Activated CD4-positive, alpha-beta memory T cell treated with anti-CD3 and anti-CD28 coated beads, Interleukin-2, amount 10 ng/mL, durations not matched to agents 7 days and 5 days (primary cell): ENCODE data around the gene FAM151A. TPM values are rescaled to one million over a fixed set of nuclear protein-coding genes. Genes with fewer than 3 reads are reported as not detected.

Source experiments
- CTCF ChIA-PET: fragments of 350-600 bp; sonication (Branson Sonifier 250); formaldehyde crosslinking; loops from one replicate; lab custom pipeline; 2021; ENCODE audit warnings: antibody characterized with exemption, inconsistent platforms; lab: Charles Lee
- POLR2A ChIA-PET: fragments of 350-600 bp; sonication (Branson Sonifier 250); formaldehyde crosslinking; loops from one replicate; lab custom pipeline; 2021; ENCODE audit warnings: antibody characterized with exemption; lab: Charles Lee
- DNase-seq: peaks from one replicate; pipeline ENCODE4 v3.0.0-alpha.2; 2020
- H3K27ac Mint-ChIP-seq: one replicate; pipeline ENCODE4 v1.8.0; 2021; ENCODE audit warnings: mild to moderate bottlenecking, mixed read lengths
- H3K27me3 Mint-ChIP-seq: one replicate; pipeline ENCODE4 v1.8.0; 2021; ENCODE audit warnings: mixed read lengths
- H3K36me3 Mint-ChIP-seq: one replicate; pipeline ENCODE4 v1.8.0; 2021; ENCODE audit warnings: low read depth, mixed read lengths
- H3K4me1 Mint-ChIP-seq: one replicate; pipeline ENCODE4 v1.8.0; 2021; ENCODE audit warnings: mixed read lengths
- H3K4me3 Mint-ChIP-seq: one replicate; pipeline ENCODE4 v1.8.0; 2021; ENCODE audit warnings: mild to moderate bottlenecking, mixed read lengths
- H3K9me3 Mint-ChIP-seq: one replicate; pipeline ENCODE4 v1.8.0; 2021; ENCODE audit warnings: mixed read lengths
- total RNA-seq, 2 experiments: library from RNA; stranded (reverse); gene quantifications; one replicate each; pipeline ENCODE4 v1.2.3, GENCODE V29; 2021

FAM151A gene
- total RNA-seq, 2 experiments from 2014 or later: not detected

DNA sequence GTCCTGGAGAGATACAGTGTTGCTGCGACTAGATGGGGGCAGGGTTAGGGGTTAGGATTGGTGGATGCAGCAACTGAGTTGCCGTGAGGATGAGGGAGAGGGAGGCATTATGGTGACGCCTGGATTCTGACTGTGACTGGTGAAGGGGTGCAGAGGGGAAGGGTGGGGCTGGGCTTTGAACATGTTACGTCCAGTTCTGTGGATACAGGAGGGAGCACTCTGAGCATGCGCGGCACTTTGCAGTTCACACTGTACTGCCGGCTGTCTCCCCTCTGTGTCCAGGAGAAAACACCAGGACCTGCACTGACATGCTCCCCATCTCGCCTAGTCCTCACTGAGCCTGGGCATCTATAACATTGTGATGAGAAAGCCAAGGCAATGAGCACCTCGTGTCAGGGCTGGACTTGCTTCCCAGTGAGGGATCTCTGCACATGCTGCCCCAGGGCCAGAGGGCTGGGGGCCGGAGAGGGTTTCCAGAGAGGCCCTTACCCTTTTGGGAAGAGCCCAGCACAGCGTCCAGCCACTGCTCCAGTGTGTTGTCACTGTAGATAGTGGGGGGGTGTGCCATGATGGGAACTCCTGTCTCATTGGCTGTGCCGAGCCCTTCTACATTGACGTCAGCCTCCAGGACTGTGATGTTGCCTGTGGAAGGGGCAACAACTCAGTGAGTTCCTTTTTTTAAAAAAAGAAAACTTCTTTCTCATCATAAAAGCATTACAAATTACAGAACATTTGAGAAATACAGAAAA is 7.6 kb downstream of the FAM151A start:
- no peaks in the 10 kb centered on the region for H3K4me1 Mint-ChIP-seq
- ChIA-PET POLR2A (no interaction called here), CTCF (no interaction called here)
- peaks cover 5% of the 10 kb centered on the region for H3K27me3 Mint-ChIP-seq
- no peaks in the 10 kb centered on the region for H3K9me3 Mint-ChIP-seq
- H3K4me3 Mint-ChIP-seq: no peak overlapping the region
- DNase-seq: no peak
- H3K27ac Mint-ChIP-seq: no peak overlapping the region
- H3K36me3 Mint-ChIP-seq: no peaks in the 10 kb centered on the region

DNA sequence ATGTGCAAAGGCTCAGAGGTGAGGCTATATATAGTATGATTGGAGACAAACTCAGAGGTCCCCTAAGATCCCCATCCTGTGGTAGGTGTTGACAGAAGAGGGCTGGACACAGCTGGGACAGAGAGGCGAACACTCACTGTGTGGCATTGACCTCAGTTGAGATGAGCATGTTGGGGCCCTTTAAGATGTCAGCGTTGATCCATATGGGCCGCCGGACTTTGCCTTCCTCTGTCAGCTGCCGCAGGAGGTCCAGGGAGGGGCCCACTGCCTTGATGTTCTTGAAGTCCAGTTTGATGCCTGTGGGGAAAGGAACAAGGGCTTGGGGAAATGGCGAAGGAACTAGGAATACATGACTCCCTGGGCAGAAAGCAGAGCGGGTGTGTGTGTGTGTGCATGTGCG is 8.8 kb downstream of the FAM151A start:
- Mint-ChIP-seq H3K27me3 (peaks cover 5% of the 10 kb centered on the region), H3K4me1 (no peaks in the 10 kb centered on the region), H3K9me3 (no peaks in the 10 kb centered on the region), H3K4me3 (no peak overlapping the region), H3K27ac (no peak overlapping the region), H3K36me3 (no peaks in the 10 kb centered on the region)
- DNase-seq: no peak
- ChIA-PET CTCF (no interaction called here), POLR2A (no interaction called here)

DNA sequence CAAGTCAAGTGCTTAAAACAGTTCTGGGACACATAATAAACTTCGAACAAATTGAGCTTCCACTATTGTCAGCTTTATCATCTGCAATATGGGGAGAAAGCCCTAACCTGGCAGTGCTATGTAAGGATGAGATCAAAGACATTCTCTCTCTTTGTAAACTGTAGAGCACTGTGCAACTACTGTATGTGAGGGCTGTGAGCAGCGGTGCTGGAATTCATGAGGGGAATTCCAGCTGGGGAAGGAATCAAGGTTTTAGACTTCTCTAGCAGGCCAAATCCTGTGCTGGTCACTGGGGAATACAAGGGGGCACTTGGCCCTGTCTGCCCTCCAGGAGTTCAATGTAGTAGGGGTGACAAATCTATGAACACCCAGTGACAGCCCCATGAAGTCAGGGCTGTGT is 9.3 kb downstream of the FAM151A start:
- Mint-ChIP-seq H3K4me3 (no peak overlapping the region), H3K36me3 (no peaks in the 10 kb centered on the region), H3K4me1 (no peaks in the 10 kb centered on the region), H3K27me3 (peaks cover 5% of the 10 kb centered on the region), H3K27ac (no peak overlapping the region), H3K9me3 (no peaks in the 10 kb centered on the region)
- no peak for DNase-seq
- ChIA-PET POLR2A (no interaction called here), CTCF (no interaction called here)

- H3K4me1 Mint-ChIP-seq: no peaks in the 10 kb centered on the region
- H3K4me3 Mint-ChIP-seq: no peak overlapping the region
- no peaks in the 10 kb centered on the region for H3K9me3 Mint-ChIP-seq
- H3K27me3 Mint-ChIP-seq: no peaks in the 10 kb centered on the region
- no peak overlapping the region for H3K27ac Mint-ChIP-seq
- ChIA-PET CTCF (no interaction called here), POLR2A (no interaction called here)
- DNase-seq: no peak
- no peaks in the 10 kb centered on the region for H3K36me3 Mint-ChIP-seq
Measured at GRCh38 chr1:54611621-54612020, 11.7 kb downstream of the FAM151A start.

GRCh38 chr1:54610601-54611580 is 12.4 kb downstream of the FAM151A start:
- CTCF ChIA-PET: interaction anchor here (1.1 kb wide), 1 partner anchor 122 kb away, joined by 3 read pairs; no protein-coding TSS in a partner anchor
- no peak overlapping the region for H3K4me3 Mint-ChIP-seq

DNA sequence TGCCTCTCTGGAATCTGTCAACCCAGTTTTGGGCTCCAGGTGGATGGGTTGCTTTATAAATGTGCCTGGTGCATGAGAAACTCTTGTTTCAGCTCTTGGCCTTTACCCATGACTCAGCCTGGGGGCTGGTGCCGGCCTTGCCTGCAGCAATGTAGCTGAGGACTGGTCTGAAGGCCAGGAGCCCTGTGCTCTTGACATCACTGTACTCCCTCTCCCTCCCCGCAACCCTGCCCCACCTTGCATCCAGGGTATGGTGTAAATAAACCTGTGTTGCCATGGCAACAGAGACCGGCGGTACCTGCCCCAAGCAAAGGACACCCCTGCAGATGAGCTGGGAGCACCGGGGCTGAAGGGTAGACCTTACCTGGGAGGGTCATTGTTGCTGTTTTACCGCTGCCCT is 13.3 kb downstream of the FAM151A start:
- Mint-ChIP-seq H3K36me3 (no peaks in the 10 kb centered on the region), H3K27ac (no peak overlapping the region), H3K4me3 (no peak overlapping the region), H3K9me3 (no peaks in the 10 kb centered on the region), H3K4me1 (peaks cover 4% of the 10 kb centered on the region), H3K27me3 (no peaks in the 10 kb centered on the region)
- no peak for DNase-seq
- POLR2A ChIA-PET: no interaction called here
- CTCF ChIA-PET: interaction anchor here (1.1 kb wide), 1 partner anchor 121 kb away, joined by 3 read pairs; no protein-coding TSS in a partner anchor

More at GRCh38 chr1:54610601-54611580, 12.4 kb downstream of the FAM151A start:
- Mint-ChIP-seq H3K9me3 (no peaks in the 10 kb centered on the region), H3K36me3 (no peaks in the 10 kb centered on the region), H3K27ac (no peak overlapping the region), H3K27me3 (no peaks in the 10 kb centered on the region), H3K4me1 (no peaks in the 10 kb centered on the region)
- POLR2A ChIA-PET: no interaction called here
- no peak for DNase-seq

- Mint-ChIP-seq H3K27me3 (no peaks in the 10 kb centered on the region), H3K9me3 (no peaks in the 10 kb centered on the region), H3K4me1 (peaks cover 11% of the 10 kb centered on the region), H3K36me3 (no peaks in the 10 kb centered on the region), H3K4me3 (no peak overlapping the region), H3K27ac (no peak overlapping the region)
- DNase-seq: no peak
- CTCF ChIA-PET: no interaction called here
- POLR2A ChIA-PET: no interaction called here
Measured at GRCh38 chr1:54609301-54609921, 13.9 kb downstream of the FAM151A start.

DNA sequence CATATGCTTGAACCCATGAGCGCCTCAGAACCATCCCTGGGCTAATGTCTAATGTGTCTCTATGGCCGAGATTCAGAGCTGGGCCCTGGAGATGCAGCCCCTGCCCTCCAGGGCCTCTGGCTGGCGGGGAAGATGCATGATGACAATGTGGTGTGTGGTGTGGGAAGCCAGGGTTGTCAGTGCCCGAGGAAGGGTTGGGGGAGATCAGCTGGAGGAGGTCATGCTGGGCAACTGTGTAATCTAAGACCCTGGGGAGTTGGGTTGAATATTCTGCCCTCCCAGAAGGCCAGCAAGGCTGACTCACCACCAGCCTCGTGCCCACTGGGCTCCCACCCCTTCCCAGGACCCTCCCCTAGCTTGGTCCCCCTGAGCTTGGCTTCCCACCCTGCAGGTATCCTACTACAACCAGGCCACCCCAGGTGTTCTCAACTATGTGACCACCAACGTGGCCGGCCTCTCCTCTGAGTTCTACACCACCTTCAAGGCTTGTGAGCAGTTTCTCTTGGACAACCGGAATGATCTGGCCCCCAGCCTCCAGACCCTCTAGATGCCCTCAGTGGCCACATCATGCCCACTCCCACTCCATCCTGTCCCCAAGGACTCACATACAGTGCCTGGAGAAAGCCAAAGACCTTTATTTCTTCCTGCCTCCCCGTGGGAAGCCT is 14.6 kb downstream of the FAM151A start:
- no peak for DNase-seq
- no peaks in the 10 kb centered on the region for H3K27me3 Mint-ChIP-seq
- H3K4me3 Mint-ChIP-seq: no peak overlapping the region
- H3K36me3 Mint-ChIP-seq: no peaks in the 10 kb centered on the region
- CTCF ChIA-PET: interaction anchor here (0.6 kb wide), 1 partner anchor 388 kb away, joined by 4 read pairs; no protein-coding TSS in a partner anchor
- H3K9me3 Mint-ChIP-seq: no peaks in the 10 kb centered on the region
- POLR2A ChIA-PET: no interaction called here
- no peak overlapping the region for H3K27ac Mint-ChIP-seq
- H3K4me1 Mint-ChIP-seq: peaks cover 13% of the 10 kb centered on the region

DNA sequence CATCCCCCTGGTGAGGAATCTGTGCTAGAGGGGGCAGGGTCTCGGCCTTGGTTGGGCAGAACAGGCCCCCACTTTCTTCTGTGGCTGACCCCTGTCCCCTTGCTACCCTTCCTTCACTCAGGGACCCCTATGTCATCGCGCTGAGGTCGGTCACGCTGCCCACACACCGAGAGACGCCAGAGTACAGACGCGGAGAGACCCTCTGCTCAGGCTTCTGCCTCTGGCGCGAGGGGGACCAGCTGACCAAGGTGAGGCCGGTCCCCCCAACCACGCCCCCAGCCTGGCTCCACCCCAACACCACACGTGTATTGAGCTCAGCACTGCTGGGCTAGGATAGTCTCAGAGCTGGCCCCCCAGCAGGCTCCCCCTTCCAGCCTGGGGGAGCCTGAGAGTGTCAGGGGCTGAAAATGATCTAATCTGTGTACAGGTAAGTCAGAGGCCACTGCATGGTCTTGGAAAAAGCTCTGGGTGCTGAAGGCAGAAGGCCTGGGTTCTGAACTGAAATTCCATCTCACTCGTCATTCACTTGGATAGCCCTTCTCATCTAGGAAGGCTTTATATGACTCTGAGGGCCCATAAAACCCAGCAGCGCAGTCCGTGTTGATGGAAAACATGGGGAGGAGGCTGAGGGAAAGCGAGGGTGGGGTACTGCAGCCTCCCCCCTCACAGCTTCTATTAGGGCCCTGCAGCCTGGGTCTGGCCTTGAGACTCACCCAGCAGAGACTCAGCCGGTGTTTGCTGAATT is 15.3 kb downstream of the FAM151A start:
- no peak for DNase-seq
- H3K27me3 Mint-ChIP-seq: no peaks in the 10 kb centered on the region
- no peak overlapping the region for H3K27ac Mint-ChIP-seq
- H3K4me1 Mint-ChIP-seq: peaks cover 13% of the 10 kb centered on the region
- ChIA-PET CTCF (no interaction called here), POLR2A (no interaction called here)
- H3K36me3 Mint-ChIP-seq: no peaks in the 10 kb centered on the region
- H3K4me3 Mint-ChIP-seq: no peak overlapping the region
- H3K9me3 Mint-ChIP-seq: no peaks in the 10 kb centered on the region

GRCh38 chr1:54606990-54607325 is 16.4 kb downstream of the FAM151A start:
- ChIA-PET CTCF (no interaction called here), POLR2A (no interaction called here)
- Mint-ChIP-seq H3K4me3 (no peak overlapping the region), H3K4me1 (peaks cover 13% of the 10 kb centered on the region), H3K9me3 (no peaks in the 10 kb centered on the region), H3K27me3 (no peaks in the 10 kb centered on the region), H3K36me3 (no peaks in the 10 kb centered on the region), H3K27ac (no peak overlapping the region)
- DNase-seq: no peak

- Mint-ChIP-seq H3K9me3 (no peaks in the 10 kb centered on the region), H3K4me1 (peaks cover 13% of the 10 kb centered on the region), H3K27me3 (no peaks in the 10 kb centered on the region), H3K27ac (no peak overlapping the region), H3K4me3 (no peak overlapping the region), H3K36me3 (no peaks in the 10 kb centered on the region)
- ChIA-PET POLR2A (no interaction called here), CTCF (no interaction called here)
- no peak for DNase-seq
Measured at GRCh38 chr1:54606096-54606989, 17.0 kb downstream of the FAM151A start.
